NT2/D1 (cell line): ENCODE measurements around the gene FOXP4.

Source experiments
- DNase-seq: peaks from one replicate; pipeline ENCODE4 v3.0.0-alpha.2; 2011; ENCODE audit warnings: low read depth, low spot score
- H3K27me3 ChIP-seq: 2 replicates; pipeline ENCODE4 v1.6.0; 2011; ENCODE audit warnings: mild to moderate bottlenecking; ENCODE audit not compliant: insufficient read length, insufficient read depth
- H3K36me3 ChIP-seq: 2 replicates; pipeline ENCODE4 v1.6.1; 2011; ENCODE audit warnings: mild to moderate bottlenecking, low read length, mixed read lengths; ENCODE audit not compliant: insufficient read depth, insufficient read length
- H3K4me1 ChIP-seq: 2 replicates; pipeline ENCODE4 v1.5.1; 2011; ENCODE audit not compliant: insufficient read depth, insufficient read length
- H3K4me3 ChIP-seq: 2 replicates; pipeline ENCODE4 v1.5.1; 2011; ENCODE audit warnings: low read depth; ENCODE audit not compliant: insufficient read length
- H3K9ac ChIP-seq: 2 replicates; pipeline ENCODE4 v1.6.0; 2011; ENCODE audit warnings: low read depth; ENCODE audit not compliant: insufficient read length
- H3K9me3 ChIP-seq: 2 replicates; pipeline ENCODE4 v1.5.1; 2011; ENCODE audit warnings: mild to moderate bottlenecking, low read length; ENCODE audit not compliant: insufficient read depth
- SUZ12 ChIP-seq: IDR thresholded peaks from 2 replicates; pipeline ENCODE4 v1.6.1; 2011; ENCODE audit not compliant: insufficient read length, insufficient read depth; ENCODE audit errors: extremely low read depth
- YY1 ChIP-seq: IDR thresholded peaks from 2 replicates; pipeline ENCODE4 v1.6.1; 2011; ENCODE audit not compliant: insufficient read length, insufficient read depth
- ZNF274 ChIP-seq: IDR thresholded peaks from 2 replicates; pipeline ENCODE4 v1.6.1; 2011; ENCODE audit warnings: mild to moderate bottlenecking, low read depth, low read length

Gene FOXP4

DNA sequence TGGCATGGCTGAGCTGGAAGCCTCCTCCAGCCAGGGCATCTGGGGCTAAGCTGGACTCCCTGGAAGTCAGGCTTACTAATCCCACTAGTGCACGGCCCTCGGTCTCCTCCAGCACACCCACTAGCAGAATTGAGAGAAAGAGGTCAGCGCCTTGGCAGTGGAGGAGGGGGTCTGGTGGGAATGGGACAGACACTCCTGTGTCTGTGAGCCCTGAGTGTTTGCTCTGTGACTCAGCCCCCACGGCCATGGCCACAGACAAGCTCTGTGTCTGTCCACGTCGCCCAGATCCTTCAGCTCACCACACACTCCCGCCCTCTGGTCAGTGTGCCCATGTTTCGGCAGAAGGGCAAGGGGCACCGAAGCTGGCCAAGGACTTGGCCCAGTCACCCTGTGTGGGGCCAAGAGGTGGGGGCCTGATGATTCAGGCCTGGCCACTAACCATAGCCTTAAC lies 100.9 kb downstream of the FOXP4 start:
- Histone ChIP-seq H3K36me3 (peaks cover 61% of the 10 kb centered on the region), H3K9ac (peak overlapping the region; percentile 64), H3K4me1 (peaks cover 27% of the 10 kb centered on the region), H3K9me3 (no peaks in the 10 kb centered on the region), H3K27me3 (no peaks in the 10 kb centered on the region), H3K4me3 (no peak overlapping the region)
- no peak for DNase-seq
- TF ChIP-seq SUZ12 (no peak), ZNF274 (no peak), YY1 (no peak)

DNA sequence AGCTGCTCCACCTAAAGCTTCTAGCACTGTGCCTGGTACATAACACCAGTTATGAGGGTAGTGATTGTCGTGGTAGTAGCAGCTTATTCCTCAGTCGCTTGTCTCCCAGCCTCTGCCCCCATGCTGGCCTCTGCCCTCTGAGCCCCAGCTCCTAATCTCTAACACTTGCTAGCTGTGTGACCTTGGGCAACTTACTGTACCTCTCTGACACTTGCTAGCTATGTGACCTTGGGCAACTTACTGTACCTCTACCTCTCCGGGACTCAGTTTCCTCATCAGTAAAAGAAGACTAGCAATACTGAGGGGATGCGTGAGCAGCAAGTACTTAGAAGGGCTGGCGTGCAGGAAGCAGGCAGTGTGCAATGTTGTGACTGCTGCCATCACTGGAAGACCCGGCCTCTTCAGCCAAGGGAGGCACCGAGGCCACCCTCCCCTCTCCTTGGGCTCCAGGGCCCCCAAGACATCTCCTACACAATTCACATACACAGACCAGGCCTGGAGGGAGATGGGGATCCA lies 101.9 kb downstream of the FOXP4 start:
- peaks cover 57% of the 10 kb centered on the region for H3K36me3 ChIP-seq
- H3K27me3 ChIP-seq: no peaks in the 10 kb centered on the region
- no peaks in the 10 kb centered on the region for H3K9me3 ChIP-seq
- DNase-seq: no peak
- no peak overlapping the region for H3K9ac ChIP-seq
- H3K4me3 ChIP-seq: no peak overlapping the region
- peaks cover 24% of the 10 kb centered on the region for H3K4me1 ChIP-seq
- TF ChIP-seq YY1 (no peak), ZNF274 (no peak), SUZ12 (no peak)

DNA sequence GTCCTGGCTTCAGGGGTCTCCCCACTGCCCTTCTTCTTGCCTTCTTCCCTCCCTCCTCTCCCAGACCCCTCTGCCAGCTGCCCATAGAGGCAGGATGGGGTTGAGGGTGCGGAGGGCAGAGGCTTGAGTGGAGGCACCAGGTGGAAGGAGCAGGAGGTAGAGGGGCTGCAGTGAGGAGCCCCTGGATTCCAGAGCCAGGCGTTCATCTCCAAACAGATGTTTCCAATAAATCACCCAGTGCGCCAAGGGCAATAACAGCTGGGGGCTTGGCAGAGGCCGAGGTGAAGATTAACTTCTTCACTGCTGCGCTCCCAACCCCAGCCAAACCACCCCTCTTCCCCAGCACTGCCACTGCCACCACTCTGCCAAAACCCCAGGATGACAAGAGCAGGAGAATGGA lies 102.7 kb downstream of the FOXP4 start:
- H3K36me3 ChIP-seq: peaks cover 61% of the 10 kb centered on the region
- TF ChIP-seq SUZ12 (no peak), YY1 (no peak), ZNF274 (no peak)
- no peaks in the 10 kb centered on the region for H3K27me3 ChIP-seq

DNA sequence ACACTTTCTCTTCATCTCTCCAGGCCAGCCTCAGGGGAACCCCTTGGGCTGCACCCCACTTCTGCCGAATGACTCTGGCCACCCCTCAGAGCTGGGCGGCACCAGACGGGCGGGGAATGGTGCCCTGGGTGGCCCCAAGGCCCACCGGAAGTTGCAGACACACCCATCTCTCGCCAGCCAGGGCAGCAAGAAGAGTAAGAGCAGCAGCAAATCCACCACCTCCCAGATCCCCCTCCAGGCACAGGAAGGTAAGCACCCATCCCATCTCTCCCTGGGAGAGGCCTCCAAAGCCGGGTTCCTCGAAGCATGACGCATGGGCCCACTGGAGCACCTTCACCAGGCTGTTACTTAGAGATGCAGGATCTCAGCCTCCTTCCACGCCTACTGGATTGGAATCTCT lies 103.4 kb downstream of the FOXP4 start:
- no peak for TF ChIP-seq ZNF274
- no peak for TF ChIP-seq SUZ12
- TF ChIP-seq YY1: no peak
- no peaks in the 10 kb centered on the region for H3K27me3 ChIP-seq
- no peak overlapping the region for H3K9ac ChIP-seq
- H3K4me3 ChIP-seq: no peak overlapping the region
- peaks cover 61% of the 10 kb centered on the region for H3K36me3 ChIP-seq
- no peaks in the 10 kb centered on the region for H3K9me3 ChIP-seq
- no peak for DNase-seq
- peaks cover 24% of the 10 kb centered on the region for H3K4me1 ChIP-seq

More for the DNA sequence above, 102.7 kb downstream of the FOXP4 start:
- H3K9ac ChIP-seq: no peak overlapping the region
- H3K4me1 ChIP-seq: peaks cover 24% of the 10 kb centered on the region
- no peak overlapping the region for H3K4me3 ChIP-seq
- no peaks in the 10 kb centered on the region for H3K9me3 ChIP-seq
- no peak for DNase-seq

DNA sequence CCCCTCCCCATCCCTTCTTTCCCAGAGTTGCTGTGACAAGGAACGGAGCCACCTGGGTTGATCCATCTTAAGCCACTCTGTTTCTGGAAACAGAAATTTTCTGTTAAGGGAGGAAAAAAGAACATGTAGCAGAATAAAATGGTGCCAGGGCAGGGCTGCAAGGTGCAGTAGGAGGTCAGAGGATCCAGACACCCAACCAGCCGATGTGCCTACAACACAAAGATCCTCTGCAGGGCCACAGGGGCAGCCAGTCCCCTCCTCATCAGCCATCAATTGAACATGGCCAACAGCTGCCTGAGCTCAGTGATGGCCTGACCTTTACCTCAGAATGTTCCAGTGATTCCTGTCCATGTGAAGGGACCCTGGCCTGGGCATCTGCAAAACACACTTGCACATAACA lies 103.9 kb downstream of the FOXP4 start:
- DNase-seq: no peak
- H3K27me3 ChIP-seq: no peaks in the 10 kb centered on the region
- no peak overlapping the region for H3K4me3 ChIP-seq
- no peak for TF ChIP-seq YY1
- TF ChIP-seq SUZ12: no peak
- peaks cover 19% of the 10 kb centered on the region for H3K4me1 ChIP-seq
- H3K36me3 ChIP-seq: peaks cover 61% of the 10 kb centered on the region
- H3K9ac ChIP-seq: no peak overlapping the region
- H3K9me3 ChIP-seq: no peaks in the 10 kb centered on the region

DNA sequence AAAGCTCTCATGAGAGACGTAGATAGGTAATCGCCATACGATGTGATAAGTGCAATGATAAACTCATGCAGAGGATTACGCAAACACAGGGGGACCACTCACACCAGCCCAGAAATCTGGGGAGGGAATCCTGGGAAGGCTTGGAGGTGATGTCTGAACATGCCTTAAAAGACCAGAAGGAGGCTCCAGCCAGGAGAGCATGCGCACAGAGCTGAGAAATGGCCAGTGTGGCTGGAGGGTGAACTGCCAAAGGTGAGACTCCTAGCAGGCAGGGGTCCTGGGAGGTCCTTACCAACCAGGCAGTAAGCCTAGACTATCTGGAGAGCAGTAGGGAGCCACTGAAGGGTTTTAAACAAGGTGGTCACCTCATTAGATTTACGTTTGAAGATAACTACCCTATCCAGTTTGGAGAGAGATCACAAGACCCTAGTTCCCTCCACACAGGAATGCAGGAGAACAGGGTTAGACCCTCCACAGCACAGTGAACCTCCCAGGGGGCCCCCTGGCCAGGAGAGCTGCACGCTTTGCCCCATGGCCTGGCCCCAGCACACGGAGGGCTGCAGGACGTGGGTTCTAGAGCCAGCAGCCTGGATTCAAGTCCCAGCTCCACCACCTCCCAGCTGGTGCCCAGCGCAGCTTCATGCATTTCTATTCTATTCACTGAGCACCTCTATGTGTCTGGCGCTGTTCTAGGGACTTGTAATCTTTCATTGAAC lies 105.2 kb downstream of the FOXP4 start:
- Histone ChIP-seq H3K9me3 (no peaks in the 10 kb centered on the region), H3K4me1 (peaks cover 11% of the 10 kb centered on the region), H3K36me3 (peaks cover 55% of the 10 kb centered on the region), H3K4me3 (no peak overlapping the region), H3K27me3 (no peaks in the 10 kb centered on the region), H3K9ac (no peak overlapping the region)
- TF ChIP-seq ZNF274 (no peak), YY1 (no peak), SUZ12 (no peak)
- no peak for DNase-seq
